ENCODE measurements around the gene YWHAE.
"Not testable (repeated sequence)": the region's sequence is repeated elsewhere in the genome, so short reads cannot be mapped to it uniquely, and the experiment has no call there.

The YWHAE gene

DNA sequence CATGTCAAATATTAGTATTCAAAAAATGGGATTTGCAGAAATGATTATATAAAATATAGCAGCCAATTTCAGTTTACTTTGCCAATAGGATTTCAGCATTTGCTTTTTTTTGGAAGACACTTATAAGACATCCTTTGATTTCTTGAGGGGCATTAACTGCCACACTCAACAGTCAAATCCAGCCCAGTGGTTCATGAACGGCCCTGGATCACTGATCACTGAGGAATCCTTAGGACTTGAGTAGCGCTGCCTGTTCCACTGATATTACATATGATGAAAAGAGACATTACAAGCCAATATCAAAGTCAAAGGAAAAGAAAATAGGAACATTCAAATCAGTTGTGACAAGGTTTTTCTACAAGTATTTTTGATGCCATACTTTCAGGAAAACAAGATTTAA is 21.0 kb upstream of the YWHAE start:
- TF ChIP-seq, protein P1, sequence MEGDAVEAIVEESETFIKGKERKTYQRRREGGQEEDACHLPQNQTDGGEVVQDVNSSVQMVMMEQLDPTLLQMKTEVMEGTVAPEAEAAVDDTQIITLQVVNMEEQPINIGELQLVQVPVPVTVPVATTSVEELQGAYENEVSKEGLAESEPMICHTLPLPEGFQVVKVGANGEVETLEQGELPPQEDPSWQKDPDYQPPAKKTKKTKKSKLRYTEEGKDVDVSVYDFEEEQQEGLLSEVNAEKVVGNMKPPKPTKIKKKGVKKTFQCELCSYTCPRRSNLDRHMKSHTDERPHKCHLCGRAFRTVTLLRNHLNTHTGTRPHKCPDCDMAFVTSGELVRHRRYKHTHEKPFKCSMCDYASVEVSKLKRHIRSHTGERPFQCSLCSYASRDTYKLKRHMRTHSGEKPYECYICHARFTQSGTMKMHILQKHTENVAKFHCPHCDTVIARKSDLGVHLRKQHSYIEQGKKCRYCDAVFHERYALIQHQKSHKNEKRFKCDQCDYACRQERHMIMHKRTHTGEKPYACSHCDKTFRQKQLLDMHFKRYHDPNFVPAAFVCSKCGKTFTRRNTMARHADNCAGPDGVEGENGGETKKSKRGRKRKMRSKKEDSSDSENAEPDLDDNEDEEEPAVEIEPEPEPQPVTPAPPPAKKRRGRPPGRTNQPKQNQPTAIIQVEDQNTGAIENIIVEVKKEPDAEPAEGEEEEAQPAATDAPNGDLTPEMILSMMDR (conservative IDR thresholded peaks at IDR 0.05; ENCODE audit: low read depth, low read length) = no peak
- no peak for DNase-seq (ENCODE audit: low read depth)
- H3K4me3 ChIP-seq (ENCODE audit: low read length) = no peak overlapping the region

DNA sequence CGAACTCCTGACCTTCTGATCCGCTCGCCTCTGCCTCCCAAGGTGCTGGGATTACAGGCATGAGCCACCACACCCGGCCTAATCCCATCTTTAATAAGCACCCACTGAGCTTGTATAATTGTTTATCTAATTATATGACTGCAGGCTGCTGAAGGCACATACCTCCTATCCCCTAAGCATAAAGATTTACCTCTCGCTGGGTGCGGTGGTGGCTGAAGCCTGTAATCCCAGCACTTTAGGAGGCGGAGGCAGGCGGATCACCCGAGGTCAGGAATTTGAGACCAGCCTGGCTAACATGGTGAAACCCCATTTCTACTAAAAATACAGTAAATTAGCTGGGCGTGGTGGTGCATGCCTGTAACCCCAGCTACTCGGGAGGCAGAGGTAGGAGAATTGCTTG is 20.1 kb upstream of the YWHAE start:
- no peak for DNase-seq (ENCODE audit: low read depth)
- TF ChIP-seq, protein P1 (conservative IDR thresholded peaks at IDR 0.05; ENCODE audit: low read depth, low read length) = no peak
- H3K4me3 ChIP-seq (ENCODE audit: low read length) = no peak overlapping the region

DNA sequence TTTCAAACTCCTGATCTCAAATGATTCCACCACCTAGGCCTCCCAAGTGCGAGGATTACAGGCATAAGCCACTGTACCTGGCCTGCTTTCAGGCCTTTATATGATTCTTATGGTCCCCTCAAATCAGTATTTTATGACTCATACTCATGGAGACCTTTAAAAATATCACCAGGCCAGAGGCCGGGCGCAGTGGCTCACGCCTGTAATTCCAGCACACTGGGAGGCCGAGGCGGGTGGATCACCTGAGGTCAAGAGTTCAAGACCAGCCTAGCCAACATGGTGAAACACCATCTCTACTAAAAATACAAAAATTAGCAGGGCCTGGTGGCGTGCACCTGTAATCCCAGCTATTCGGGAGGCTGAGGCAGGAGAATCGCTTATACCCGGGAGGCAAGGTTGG is 18.5 kb upstream of the YWHAE start:
- not testable (repeated sequence) for H3K4me3 ChIP-seq (ENCODE audit: low read length); DNase-seq (ENCODE audit: low read depth)

DNA sequence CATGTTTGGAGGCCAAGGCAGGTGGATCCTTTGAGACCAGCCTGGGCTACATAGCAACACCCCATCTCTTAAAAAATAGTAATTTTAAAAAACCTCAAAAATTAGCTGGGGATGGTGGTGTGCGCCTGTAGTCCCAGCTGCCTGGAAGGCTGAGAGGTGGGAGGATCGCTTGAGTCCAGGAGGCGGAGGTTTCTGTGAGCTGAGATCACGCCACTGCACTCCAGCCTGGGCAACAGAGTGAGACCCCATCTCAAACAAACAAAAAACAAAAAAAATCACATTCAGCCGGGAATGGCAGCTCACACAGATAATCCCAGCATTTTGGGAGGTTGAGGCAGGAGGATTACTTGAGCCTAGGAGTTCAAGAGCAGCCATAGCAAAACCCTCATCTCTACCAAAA is 16.4 kb upstream of the YWHAE start:
- DNase-seq (ENCODE audit: low read depth) = no peak

DNA sequence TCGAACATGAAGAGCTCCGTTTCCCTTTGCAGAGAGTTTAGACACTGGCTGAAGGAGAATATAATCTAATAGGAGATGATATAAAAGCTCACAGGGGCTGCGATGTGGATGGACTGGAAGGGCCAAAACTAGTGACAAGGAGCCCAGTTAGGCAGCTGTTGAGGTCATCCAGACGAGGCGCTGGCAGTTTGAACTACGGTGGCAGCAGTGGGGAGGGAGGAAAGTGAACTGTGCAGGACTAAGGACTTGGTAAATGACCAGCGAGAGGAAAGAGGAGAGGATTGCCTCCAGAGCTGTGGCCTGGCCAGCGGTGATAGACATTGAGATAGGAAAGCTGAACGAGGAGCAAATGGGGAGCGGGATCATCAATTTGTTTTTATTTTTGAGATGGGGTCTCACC is 14.6 kb upstream of the YWHAE start:
- DNase-seq (ENCODE audit: low read depth) = no peak
- H3K4me3 ChIP-seq (ENCODE audit: low read length) = no peak overlapping the region
- TF ChIP-seq, protein P1 (conservative IDR thresholded peaks at IDR 0.05; ENCODE audit: low read depth, low read length) = no peak

More for the DNA sequence above, 16.4 kb upstream of the YWHAE start:
- H3K4me3 ChIP-seq (ENCODE audit: low read length) = no peak overlapping the region
- TF ChIP-seq, protein P1 (conservative IDR thresholded peaks at IDR 0.05; ENCODE audit: low read depth, low read length) = no peak

DNA sequence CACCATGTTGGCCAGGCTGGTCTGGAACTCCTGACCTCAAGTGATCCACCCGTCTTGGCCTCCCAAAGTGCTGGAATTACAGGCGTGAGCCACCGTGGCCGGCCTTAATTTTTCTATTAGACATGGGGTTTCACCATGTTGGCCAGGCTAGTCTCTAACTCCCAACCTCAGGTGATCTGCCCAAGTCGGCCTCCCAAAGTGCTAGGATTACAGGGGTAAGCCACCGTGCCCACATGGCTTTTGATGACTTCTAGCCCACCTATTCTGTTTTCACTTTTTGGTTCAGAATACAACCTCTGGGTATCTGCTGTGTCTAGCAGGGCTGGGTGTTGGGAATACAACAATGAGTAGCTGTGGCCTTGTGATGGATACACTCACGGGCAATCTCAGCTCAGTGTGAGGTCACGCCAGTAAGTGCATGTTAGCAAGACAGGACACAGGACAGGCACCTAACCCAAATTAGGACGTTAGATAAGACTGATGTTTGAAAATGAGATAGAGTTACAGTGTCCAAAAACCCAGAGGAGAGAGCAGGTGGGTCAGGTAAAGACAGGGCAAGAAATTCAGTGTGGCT is 14.1 kb upstream of the YWHAE start:
- TF ChIP-seq, protein P1 (conservative IDR thresholded peaks at IDR 0.05; ENCODE audit: low read depth, low read length) = no peak
- no peak for DNase-seq (ENCODE audit: low read depth)
- H3K4me3 ChIP-seq (ENCODE audit: low read length) = no peak overlapping the region

DNA sequence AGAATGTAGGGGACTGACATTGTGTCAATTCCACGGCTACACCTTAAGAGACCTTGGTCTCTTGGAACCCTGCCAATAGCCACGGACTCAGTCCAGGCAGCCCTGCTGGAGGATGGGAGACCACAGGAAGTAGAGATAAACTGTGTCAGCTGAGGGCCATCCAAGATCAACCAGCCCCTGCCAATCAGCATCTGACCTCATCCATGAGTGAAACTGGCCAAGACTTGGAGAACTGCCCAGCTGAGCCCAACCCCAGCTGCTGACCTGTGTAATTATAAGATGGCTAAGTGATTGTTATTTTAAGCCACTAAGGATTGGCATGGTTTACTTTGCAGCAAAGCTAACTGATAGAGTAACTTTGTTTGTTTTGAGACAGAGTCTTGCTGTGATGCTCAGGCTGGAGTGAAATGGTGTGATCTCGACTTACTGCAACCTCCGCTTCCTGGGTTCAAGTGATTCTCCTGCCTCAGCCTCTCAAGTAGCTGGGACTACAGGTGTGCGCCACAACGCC is 13.3 kb upstream of the YWHAE start:
- peak; percentile 86 for DNase-seq (ENCODE audit: low read depth)

More for the DNA sequence above, 13.3 kb upstream of the YWHAE start:
- TF ChIP-seq, protein P1 (conservative IDR thresholded peaks at IDR 0.05; ENCODE audit: low read depth, low read length) = no peak
- H3K4me3 ChIP-seq (ENCODE audit: low read length) = no peak overlapping the region

All from retinal pigment epithelial cell (primary cell).